Effector CD4-positive, alpha-beta T cell (primary cell): ENCODE data around the gene EVC.
"Not testable (repeated sequence)": the region's sequence is repeated elsewhere in the genome, so short reads cannot be mapped to it uniquely, and the experiment has no call there.

Source experiments
- DNase-seq: peaks from one replicate; pipeline ENCODE4 v3.0.0-alpha.2; 2020

EVC gene

DNA sequence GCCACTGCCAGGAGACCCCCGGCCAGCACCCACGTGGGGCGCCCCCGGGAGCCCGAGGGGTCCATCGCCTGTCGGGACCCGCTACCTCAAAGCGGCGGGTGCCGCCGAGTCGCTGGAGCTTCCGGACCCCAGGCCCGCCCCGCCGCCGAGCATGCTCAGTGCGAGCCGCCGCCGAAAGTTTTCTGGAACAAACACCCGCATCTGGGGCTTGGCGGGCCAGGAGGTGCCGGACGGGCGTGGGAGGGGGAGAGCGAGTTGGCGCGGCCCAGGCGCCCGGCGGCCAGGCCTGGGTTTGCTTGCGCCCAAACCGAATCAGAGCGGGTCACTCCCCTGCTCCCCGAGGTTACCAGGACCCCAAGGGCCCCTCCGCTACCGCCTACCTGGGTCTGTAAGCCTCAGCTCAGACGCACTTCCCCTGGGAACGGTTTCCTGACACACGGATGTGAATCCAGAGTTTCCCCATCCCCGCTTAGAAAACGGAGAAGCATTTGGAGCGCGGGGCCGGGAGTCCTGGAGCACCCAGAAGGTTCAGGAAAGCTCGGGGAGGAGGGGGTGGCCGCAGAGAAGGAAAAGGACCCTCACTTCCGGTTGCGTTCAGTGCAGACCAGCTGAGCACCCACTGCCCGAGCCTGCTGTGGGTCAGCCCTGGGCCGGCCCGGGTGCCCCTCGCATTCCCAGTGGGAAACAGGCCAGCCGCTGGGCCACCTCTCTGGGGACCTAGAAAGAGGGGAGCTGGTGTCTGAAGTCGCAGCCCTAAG is 2.4 kb upstream of the EVC start, which contains the start of gene EVC2:
Gene EVC2 (minus strand): TSS at position 111 of the 758 bp plus-strand sequence. CDS start 46 bp downstream, at position 65.
- DNase-seq, result no peak

DNA sequence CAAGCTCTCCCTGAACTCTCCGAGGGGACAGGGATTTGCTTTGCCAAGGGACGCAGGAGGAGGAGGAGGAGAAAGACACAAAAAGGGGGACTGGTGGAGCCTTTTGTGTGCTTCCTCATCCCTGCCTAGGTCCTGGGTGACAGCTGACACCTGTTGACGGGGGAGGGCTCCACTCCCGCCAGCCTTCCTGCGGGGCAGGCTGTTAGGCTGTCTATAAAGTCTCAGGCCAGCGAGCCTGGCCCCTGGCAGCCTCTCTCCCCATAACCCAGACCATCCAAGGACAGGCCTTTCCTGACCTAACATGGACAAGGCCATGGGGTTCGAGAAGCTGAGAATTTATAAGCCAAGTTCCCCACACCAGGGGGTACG is 1.8 kb upstream of the EVC start:
- no peak for DNase-seq

- no peak for DNase-seq
Measured at GRCh38 chr4:5710065-5710960, 688 bp upstream of the EVC start.

- DNase-seq, result no peak
Measured at GRCh38 chr4:5711479-5712184, 631 bp downstream of the EVC start.

DNA sequence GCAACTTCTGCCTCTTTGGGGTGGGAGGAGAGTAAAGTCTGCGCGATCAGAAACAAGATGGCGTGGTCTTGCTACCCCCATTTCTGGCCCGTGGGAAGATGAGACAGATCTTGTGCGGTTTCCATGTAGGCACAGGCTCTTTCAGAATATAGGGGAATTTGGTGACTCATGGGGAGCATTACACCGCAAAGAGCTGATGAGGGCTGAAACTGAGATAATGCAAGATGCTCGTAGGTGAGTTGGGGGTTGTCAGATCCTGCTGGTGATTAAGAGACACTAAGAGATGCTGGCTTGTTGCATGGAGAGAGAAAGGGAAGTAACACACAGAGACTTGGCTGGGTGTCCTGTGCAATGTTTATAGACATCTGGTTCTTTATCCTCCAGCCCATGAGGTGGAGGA is 1.5 kb downstream of the EVC start:
- no peak for DNase-seq

DNA sequence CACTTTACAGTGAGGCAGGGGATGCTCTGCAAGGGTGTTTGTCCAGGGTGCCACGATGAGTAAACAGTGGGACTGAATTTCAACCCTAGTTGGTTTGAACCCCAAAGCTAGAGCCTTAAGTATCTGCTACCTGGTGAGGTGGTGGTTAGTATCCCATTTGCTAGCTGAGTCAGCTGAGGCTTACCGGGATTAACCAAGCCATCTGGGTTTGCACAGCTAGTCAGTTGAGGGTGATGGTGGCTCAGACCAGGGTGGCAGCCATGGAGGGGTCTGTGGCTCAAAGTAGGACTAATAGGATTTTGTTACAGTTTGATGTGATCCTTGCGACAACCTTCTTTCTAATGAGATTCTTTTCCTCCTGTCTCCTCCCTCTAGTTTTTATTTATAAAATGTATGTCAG is 1.9 kb downstream of the EVC start:
- no peak for DNase-seq

DNA sequence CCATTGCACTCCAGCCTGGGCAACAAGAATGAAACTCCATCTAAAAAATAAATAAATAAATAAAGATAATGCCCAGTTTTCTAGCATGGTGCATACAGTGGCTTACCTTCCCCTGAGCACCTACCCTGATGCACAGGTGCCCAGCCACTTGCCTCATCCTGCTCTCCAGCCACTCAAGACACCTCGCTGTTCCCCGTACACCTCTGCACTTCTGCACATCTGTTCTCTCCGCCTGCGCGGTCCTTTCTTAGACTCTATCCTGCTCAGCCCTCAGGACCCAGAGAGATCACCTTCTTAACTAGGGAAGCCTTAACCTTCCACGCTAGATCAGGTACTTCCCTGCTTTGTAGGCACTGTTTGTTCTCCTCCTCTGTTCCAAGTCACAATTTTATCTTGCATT is 2.9 kb downstream of the EVC start:
- no peak for DNase-seq

DNA sequence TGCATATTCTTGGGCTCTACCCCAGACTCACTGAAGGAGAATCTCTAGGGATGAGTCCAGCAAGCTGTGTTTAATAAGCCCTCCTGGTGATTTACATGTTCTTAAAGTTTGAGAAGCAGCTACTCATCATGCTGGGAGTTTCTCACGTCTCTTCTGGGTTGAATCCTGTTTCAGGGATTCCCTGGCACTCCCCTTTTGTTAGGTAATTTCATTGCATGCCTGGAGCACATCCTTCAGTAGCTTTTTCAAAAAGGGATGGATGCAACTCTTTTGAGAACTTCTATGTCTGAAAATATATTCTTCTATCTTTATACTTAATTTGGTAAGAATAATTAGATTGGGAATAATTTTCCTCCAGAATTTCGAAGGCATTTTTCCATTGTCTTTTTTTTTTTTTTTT is 4.4 kb downstream of the EVC start:
- no peak for DNase-seq

GRCh38 chr4:5716391-5716790 is 5.4 kb downstream of the EVC start:
- no peak for DNase-seq

DNA sequence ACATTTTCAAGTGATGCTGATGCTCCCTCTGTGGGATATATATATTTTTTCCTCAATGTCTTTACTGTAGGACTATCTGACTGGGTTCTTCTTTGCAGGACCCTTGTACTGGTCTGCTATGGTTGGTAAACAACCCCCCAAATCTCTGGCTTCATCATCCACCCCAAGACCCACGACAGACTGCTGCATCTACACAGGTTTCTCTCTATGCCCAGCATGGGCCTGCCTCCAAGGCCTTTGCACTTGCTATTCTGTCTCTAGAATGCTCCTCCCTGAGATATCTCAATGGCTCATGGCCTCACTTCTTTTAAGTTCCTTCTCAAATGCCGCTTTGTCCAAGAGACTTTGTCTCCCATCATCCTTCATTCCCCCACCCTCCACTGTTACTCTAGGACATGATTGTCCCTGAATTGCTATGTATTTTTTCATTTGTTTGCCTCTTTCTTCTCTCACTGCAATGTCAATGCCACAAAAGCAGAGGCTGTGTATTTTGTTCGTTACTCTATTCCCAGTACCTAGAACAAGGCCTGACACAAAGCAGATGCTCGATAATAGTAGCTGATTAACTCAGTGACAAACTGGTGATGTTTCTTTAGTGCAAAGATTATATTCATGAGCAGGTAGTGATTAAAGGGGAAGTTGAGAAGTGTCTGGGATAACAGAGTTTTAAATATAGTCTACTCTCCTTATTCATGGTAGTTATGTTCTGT is 6.6 kb downstream of the EVC start:
- DNase-seq, result no peak

DNA sequence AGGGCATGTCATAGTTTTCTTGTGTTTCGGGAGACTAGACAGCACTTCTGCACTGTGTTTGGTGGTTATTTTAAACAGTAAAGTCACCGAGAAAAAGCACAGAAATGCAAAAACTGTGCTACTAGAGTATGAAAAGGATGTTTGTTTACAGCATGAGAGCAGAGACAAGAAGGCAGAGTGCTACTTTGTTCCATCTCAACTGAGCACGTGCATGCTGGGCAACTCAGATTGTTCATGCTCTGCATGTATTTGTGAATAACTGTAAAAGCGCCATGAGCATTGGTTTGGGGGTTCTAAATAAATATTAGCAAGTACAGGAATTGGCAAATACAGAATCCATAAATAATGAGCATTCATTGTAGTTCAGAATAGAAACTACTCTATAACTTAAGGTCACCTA is 7.4 kb downstream of the EVC start:
- DNase-seq, result no peak

DNA sequence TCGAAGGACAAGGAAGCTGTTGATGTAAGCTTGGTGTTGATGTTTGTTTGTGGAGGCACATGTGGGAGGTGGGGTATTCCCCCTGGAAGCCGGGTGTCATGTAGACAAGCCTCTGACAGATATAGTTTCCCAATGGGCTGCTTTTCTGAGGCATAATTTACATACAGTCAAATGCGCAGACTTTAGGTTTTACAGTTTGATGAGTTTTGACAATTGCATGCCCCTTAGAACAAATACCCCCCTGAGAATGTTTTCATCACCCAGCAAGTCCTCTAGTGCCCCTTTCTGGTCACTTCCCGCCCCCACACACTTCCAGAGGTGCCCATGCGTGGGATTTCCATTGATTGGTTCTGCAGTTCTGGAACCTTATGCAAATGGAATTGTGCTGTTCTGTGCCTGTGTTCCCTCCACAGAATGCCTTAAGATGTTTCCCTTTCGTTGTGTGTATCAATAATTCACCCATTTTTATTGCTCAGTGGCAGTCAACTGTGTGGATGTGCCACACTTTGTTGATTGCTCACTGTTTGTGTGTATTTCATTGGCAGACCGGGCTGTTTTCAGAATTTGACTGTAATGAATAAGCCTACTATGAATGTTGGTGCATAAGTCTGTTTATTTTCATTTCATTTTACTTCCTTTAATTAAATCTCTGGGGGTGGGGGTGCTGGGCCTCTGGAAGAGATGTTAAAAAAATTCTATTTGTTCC is 8.5 kb downstream of the EVC start:
- no peak for DNase-seq

DNA sequence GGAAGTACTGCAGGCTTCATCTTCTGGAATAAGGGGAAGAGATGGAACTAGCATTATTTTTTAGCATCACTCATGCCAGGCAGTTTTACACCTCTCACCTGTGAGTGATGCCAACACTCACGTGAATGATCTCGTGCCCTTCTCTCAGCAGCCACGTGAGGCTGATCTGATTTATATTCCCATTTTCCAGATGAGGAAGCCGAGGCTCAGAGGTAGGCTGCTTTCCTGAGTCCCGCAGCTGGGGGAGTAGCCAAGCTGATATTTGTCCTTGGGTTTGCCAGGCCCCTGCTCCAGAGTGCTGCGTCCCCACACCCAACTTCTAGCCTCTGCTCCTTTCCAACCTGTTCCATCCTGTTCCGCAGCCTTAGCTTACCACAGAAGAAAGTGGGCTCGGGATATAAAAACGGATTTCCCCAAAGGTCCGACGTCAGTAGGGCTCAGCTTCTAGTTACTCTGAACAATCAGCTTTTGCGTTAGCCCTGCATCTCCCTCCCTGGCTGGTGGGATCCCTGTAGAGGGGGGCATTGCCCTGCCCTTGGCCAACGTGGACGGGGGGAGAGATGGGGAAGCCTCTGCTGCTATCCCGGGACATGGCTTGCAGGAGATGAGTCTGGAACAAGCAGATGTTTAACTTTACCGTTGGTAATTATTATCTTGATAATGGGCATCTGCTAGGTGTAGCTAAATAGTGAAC is 9.3 kb downstream of the EVC start:
- no peak for DNase-seq

GRCh38 chr4:5720980-5721379 is 10.0 kb downstream of the EVC start:
- no peak for DNase-seq

DNA sequence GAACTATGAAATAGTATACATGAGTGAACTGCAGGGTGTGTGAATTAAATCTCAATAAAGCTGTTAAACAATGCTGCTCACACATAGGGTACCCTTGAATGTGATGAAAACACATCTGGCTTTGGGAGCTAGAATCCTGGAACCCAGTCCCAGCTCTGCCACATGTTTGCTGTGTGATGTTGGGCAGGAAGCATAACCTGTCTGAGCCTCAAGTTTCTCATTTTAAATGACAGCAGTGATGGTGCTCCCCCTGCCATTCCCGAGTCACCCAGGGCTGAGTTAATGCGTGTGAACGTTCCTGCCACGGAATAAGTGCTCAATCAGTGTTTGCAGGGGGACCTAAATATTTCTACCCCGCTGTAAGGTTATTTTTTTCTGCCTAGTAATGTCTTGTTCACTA is 10.9 kb downstream of the EVC start:
- no peak for DNase-seq

DNA sequence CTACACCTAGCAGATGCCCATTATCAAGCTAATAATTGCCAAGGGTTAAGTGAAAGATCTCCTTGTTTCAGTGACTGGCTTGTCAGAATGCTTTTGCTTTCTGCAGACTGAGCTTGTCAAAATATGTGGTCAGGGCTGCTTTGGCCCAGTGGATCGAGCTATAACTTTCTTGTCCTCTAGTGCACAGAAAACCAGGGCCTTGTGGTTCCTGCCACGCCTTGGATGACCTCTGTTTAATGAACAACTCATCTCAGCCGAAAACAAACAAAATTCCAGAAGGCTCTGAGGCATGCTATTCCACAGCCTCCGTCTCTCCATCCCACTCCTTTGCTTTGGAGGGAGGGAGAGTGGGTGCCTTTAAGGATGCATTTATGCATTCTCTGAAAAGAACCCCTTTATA is 11.3 kb downstream of the EVC start:
- no peak for DNase-seq

DNA sequence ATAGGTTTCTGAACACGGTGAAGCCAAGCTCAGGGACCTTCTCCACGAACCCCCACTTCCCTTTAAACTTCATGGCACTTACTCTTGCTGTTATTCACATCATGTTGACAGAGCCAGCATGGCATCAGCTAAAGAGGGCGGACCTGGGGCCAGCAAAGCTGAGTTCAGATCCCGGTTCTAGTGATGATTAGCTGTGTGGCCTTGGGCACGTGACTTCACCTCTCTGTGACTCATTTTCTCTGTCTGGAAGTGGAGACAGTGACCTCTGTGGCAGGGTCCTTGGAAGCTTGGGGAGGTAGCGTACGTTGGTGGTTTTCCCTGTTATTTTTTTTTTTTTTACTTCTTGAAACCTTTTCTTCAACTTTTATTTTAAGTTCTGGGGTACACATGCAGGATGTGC is 13.4 kb downstream of the EVC start:
- no peak for DNase-seq

DNA sequence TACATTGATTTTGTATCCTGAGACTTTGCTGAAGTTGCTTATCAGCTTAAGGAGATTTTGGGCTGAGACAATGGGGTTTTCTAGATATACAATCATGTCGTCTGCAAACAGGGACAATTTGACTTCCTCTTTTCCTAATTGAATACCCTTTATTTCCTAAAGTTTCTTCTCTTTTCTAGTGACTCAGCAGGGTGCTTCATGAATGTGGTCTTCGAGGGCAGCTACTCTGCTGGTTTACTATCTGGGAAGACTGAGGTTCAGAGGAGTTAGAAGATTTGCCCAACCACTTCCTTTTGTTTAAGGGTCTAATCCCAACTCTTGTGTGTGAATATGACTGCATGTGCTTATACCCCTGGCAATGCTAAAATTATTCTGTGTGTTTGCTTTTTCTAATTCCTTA is 17.4 kb downstream of the EVC start:
- not testable (repeated sequence) for DNase-seq

- no peak for DNase-seq
Measured at GRCh38 chr4:5730436-5730835, 19.4 kb downstream of the EVC start.

DNA sequence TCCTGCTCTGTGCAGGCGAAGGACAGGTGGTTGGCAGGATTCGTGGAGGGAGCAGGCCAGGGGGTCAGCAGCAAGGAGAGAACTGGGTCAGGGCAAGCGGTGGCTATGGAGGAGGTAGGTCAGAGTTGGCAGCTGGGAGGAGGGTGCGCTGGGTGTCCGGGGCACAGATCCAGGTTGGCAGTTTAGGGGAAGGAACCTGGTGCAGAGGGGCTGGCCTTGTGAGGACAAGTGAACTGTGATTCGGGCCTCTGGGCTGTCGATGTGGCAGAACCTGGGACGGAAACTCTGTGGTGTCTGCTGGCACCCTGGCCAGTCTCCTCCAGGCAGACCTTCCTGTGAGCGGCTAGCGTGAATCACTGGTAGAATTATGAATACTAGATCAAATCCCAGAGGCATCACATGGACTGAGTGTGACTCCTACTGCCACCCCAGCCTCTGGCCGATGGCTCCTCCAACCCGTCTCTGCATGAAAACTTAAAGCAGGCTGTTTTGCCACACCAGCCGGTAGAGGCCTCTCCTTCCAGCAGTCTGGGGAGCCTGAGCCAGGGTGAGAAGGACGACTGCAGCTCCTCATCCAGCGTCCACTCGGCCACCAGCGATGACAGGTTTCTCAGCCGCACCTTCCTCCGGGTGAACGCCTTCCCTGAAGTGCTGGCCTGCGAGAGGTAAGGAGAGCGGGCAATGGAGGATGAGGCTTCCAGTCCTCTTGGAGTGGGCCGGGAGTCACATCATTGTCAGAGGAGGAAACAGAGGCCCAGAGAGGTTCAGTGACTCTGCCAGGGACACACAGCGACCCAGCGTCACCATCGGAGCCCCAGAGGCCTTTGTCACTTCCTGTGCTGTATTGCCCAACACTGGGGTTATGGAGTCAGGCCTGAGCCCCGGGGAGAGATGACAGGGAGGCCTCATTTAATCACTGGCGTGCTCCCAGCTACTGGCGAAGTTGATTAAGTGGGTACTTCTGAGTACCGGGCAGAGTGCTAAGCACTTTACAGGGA is 20.3 kb downstream of the EVC start:
- no peak for DNase-seq
